HCT116 (cell line): ENCODE measurements around the gene SUMO3. TPM values are rescaled to one million over a fixed set of nuclear protein-coding genes. Genes with fewer than 3 reads are reported as not detected.

Source experiments
- ATAC-seq: fragments of 200-7000 bp; cut with Tn5 transposase; 2 replicates; pipeline ENCODE4 v1.9.1; 2020; ENCODE audit warnings: mild to moderate bottlenecking, moderate library complexity
- BruUV-seq: library from RNA; stranded (reverse); fragments of 400-500 nt; replicated peaks from 2 replicates; lab custom pipeline; 2021; lab: Mats Ljungman, UMichigan
- CTCF ChIA-PET: fragments of 300-600 bp; sonication (Branson Sonifier 250); formaldehyde crosslinking; loops from one replicate; lab custom pipeline; 2021; ENCODE audit warnings: antibody characterized with exemption; lab: Charles Lee
- POLR2A ChIA-PET: fragments of 300-600, 350-600 bp; sonication (Branson Sonifier 250); formaldehyde crosslinking; loops from one replicate; lab custom pipeline; 2021; ENCODE audit warnings: antibody characterized with exemption; lab: Charles Lee
- RAD21 ChIA-PET, 2 experiments: fragments of 300-600 bp; sonication (Branson Sonifier 250); formaldehyde crosslinking; loops; one replicate each; lab custom pipeline; 2023; ENCODE audit warnings: low total read pairs in 2 of 2; ENCODE audit not compliant: uncharacterized antibody in 2 of 2, unreplicated experiment in 2 of 2, low non-redundant PET in 1 of 2; lab: Charles Lee
- DNase-seq: peaks from one replicate; pipeline ENCODE4 v3.0.0-alpha.2; 2010; ENCODE audit warnings: low read depth, low spot score
- H2AFZ ChIP-seq: fragments of 200-600 bp; shearing (Covaris generic), sonication (generic); 2 replicates; pipeline ENCODE4 v1.6.1; 2017; ENCODE audit warnings: low read depth, mixed run types, mixed read lengths, antibody characterized with exemption, low read length; ENCODE audit not compliant: poor library complexity, severe bottlenecking
- H3K27ac ChIP-seq: 2 replicates; pipeline ENCODE4 v1.5.1; 2012; ENCODE audit warnings: low read depth, low read length
- H3K27me3 ChIP-seq: fragments of 200-600 bp; sonication (generic); 2 replicates; pipeline ENCODE4 v1.6.1; 2016; ENCODE audit warnings: mixed run types, low read length, mixed read lengths; ENCODE audit not compliant: insufficient read depth
- H3K36me3 ChIP-seq, 2 experiments: fragments of 200-500 bp in 1 of 2; fragments of 200-600 bp in 1 of 2; sonication (Bioruptor generic) in 1 of 2; sonication (generic) in 1 of 2; 2 replicates each; pipeline versions ENCODE4 v1.5.1 to v1.6.1; 2014 to 2016; ENCODE audit warnings: low read length in 2 of 2, inconsistent platforms in 1 of 2, mixed read lengths in 1 of 2, mixed run types in 1 of 2; ENCODE audit not compliant: insufficient read depth in 2 of 2, control insufficient read depth in 1 of 2
- H3K4me1 ChIP-seq, 2 experiments: fragments of 200-600 bp in 1 of 2; sonication (generic) in 1 of 2; 2 replicates each; pipeline versions ENCODE4 v1.5.1 to v1.6.1; 2012 to 2017; ENCODE audit warnings: low read length in 2 of 2, inconsistent platforms in 1 of 2, mild to moderate bottlenecking in 1 of 2, mixed read lengths in 1 of 2, mixed run types in 1 of 2, moderate library complexity in 1 of 2; ENCODE audit not compliant: insufficient read depth in 2 of 2, control insufficient read depth in 1 of 2
- H3K4me2 ChIP-seq: fragments of 200-600 bp; sonication (generic); 2 replicates; pipeline ENCODE4 v1.6.1; 2017; ENCODE audit warnings: mixed run types, low read length, mixed read lengths
- H3K4me3 ChIP-seq, 2 experiments: fragments of 200-600 bp in 1 of 2; sonication (generic) in 1 of 2; replicated peaks in 1 of 2; 2 replicates each; pipeline ENCODE4 v1.5.1; 2011 to 2016; ENCODE audit warnings: low read length in 2 of 2, control low read depth in 1 of 2, low read depth in 1 of 2, mild to moderate bottlenecking in 1 of 2, mixed read lengths in 1 of 2, mixed run types in 1 of 2
- H3K79me2 ChIP-seq: fragments of 200-600 bp; sonication (generic); 2 replicates; pipeline ENCODE4 v1.6.1; 2017; ENCODE audit warnings: mild to moderate bottlenecking, mixed run types, low read length, moderate library complexity, mixed read lengths; ENCODE audit not compliant: insufficient read depth
- H3K9ac ChIP-seq: fragments of 200-600 bp; sonication (generic); 2 replicates; pipeline ENCODE4 v1.6.1; 2016; ENCODE audit warnings: low read length, mixed read lengths
- H3K9me2 ChIP-seq: fragments of 200-600 bp; sonication (generic), shearing (Covaris generic); 2 replicates; pipeline ENCODE4 v1.6.1; 2017; ENCODE audit warnings: mixed run types, mild to moderate bottlenecking, moderate library complexity; ENCODE audit not compliant: insufficient read depth
- H3K9me3 ChIP-seq, 2 experiments: fragments of 200-500 bp in 1 of 2; fragments of 200-600 bp in 1 of 2; sonication (Bioruptor generic) in 1 of 2; sonication (generic) in 1 of 2; 2 replicates each; pipeline ENCODE4 v1.6.1; 2014 to 2017; ENCODE audit warnings: low read length in 2 of 2, mixed read lengths in 2 of 2, inconsistent platforms in 1 of 2, low read depth in 1 of 2, mild to moderate bottlenecking in 1 of 2, mixed run types in 1 of 2, moderate library complexity in 1 of 2; ENCODE audit not compliant: control insufficient read depth in 1 of 2, insufficient read depth in 1 of 2
- H4K20me1 ChIP-seq: fragments of 200-600 bp; sonication (generic), shearing (Covaris generic); 2 replicates; pipeline ENCODE4 v1.6.1; 2017; ENCODE audit warnings: mixed run types, mild to moderate bottlenecking, moderate library complexity; ENCODE audit not compliant: insufficient read depth
- CBX3 ChIP-seq: IDR thresholded peaks from 2 replicates; pipeline ENCODE4 v1.6.1; 2012; ENCODE audit warnings: low read depth
- CEBPB ChIP-seq: IDR thresholded peaks from 2 replicates; pipeline ENCODE4 v1.6.1; 2012; ENCODE audit warnings: low read depth
- EGR1 ChIP-seq: IDR thresholded peaks from 2 replicates; pipeline ENCODE4 v1.6.1; 2012; ENCODE audit warnings: low read depth
- FOSL1 ChIP-seq: IDR thresholded peaks from 2 replicates; pipeline ENCODE4 v1.6.1; 2012; ENCODE audit warnings: low read depth
- JUND ChIP-seq: IDR thresholded peaks from 2 replicates; pipeline ENCODE4 v1.6.1; 2012
- MAX ChIP-seq: IDR thresholded peaks from 2 replicates; pipeline ENCODE4 v1.6.1; 2012
- POLR2A ChIP-seq: IDR thresholded peaks from 2 replicates; pipeline ENCODE4 v1.7.0; 2011; ENCODE audit warnings: borderline replicate concordance; ENCODE audit not compliant: insufficient read depth, insufficient read length; ENCODE audit errors: extremely low read depth
- POLR2AphosphoS5 ChIP-seq: IDR thresholded peaks from 2 replicates; pipeline ENCODE4 v1.6.1; 2011; ENCODE audit warnings: mild to moderate bottlenecking, low read depth, low read length, moderate library complexity
- RAD21 ChIP-seq: IDR thresholded peaks from 2 replicates; pipeline ENCODE4 v1.6.1; 2012; ENCODE audit warnings: low read depth, mild to moderate bottlenecking
- REST ChIP-seq: IDR thresholded peaks from 2 replicates; pipeline ENCODE4 v1.6.1; 2012; ENCODE audit warnings: low read depth
- SIN3A ChIP-seq: IDR thresholded peaks from 2 replicates; pipeline ENCODE4 v1.6.1; 2012; ENCODE audit warnings: low read depth
- SP1 ChIP-seq: IDR thresholded peaks from 2 replicates; pipeline ENCODE4 v1.6.1; 2012; ENCODE audit warnings: low read depth
- SRF ChIP-seq: IDR thresholded peaks from 2 replicates; pipeline ENCODE4 v1.6.1; 2012; ENCODE audit warnings: low read depth
- YY1 ChIP-seq: IDR thresholded peaks from 2 replicates; pipeline ENCODE4 v1.6.1; 2011; ENCODE audit warnings: low read length, low read depth, moderate library complexity, mild to moderate bottlenecking; ENCODE audit not compliant: insufficient replicate concordance; ENCODE audit errors: extremely low read depth
- ZBTB33 ChIP-seq: IDR thresholded peaks from 2 replicates; pipeline ENCODE4 v1.6.1; 2011; ENCODE audit warnings: mild to moderate bottlenecking, low read length, moderate library complexity; ENCODE audit not compliant: insufficient replicate concordance; ENCODE audit errors: extremely low read depth
- ZFX ChIP-seq: fragments of 450-650 bp; IDR thresholded peaks from 2 replicates; pipeline ENCODE4 v1.6.1; 2017
- ZNF274 ChIP-seq: fragments of 200-500 bp; sonication (Bioruptor generic); IDR thresholded peaks from 2 replicates; pipeline ENCODE4 v1.6.1; 2014; ENCODE audit warnings: mild to moderate bottlenecking, low read depth, low read length, inconsistent platforms
- intact Hi-C: fragments of 100-400 bp; cut with micrococcal nuclease; formaldehyde crosslinking; loops from 2 replicates; pipeline ENCODE4 v1.10.0; 2022
- total RNA-seq: library from RNA; stranded (reverse); gene quantifications from one replicate; pipeline ENCODE4 v1.2.1, GENCODE V29; 2021; ENCODE audit not compliant: unreplicated experiment

The SUMO3 gene
- total RNA-seq, 1 experiment from 2014 or later: 31.5 TPM

GRCh38 chr21:44790368-44790767, 27.5 kb downstream of the SUMO3 start:
- Histone ChIP-seq H3K27ac (no peak overlapping the region), H3K27me3 (no peaks in the 10 kb centered on the region), H3K36me3 (peaks cover 0 to 18% of the 10 kb centered on the region in 2 experiments; a peak in 1 of 4 replicates), H4K20me1 (peaks cover 16% of the 10 kb centered on the region; the same call in 1 of the 2 replicates), H3K79me2 (peaks cover 97% of the 10 kb centered on the region), H3K4me2 (no peak overlapping the region), H3K9ac (no peak overlapping the region), H3K4me1 (no peaks in the 10 kb centered on the region), H3K9me3 (no peaks in the 10 kb centered on the region), H3K9me2 (no peaks in the 10 kb centered on the region), H2AFZ (no peak overlapping the region), H3K4me3 (no peak overlapping the region)
- ATAC-seq (no peak), DNase-seq (no peak)
- BruUV-seq: no TSS peak
- RAD21 ChIA-PET: no interaction called here
- intact Hi-C loops: no loop called here
- POLR2A ChIA-PET: no interaction called here
- CTCF ChIA-PET: interaction anchor here (0.8 kb wide), 1 partner anchor 11 kb away, joined by 3 read pairs; the partner anchor contains the start of gene UBE2G2
- TF ChIP-seq POLR2AphosphoS5: no peak

- no peak overlapping the region for H3K27ac ChIP-seq
- ChIA-PET POLR2A (no interaction called here), RAD21 (no interaction called here), CTCF (interaction anchor here (0.8 kb wide), 1 partner anchor 12 kb away, joined by 3 read pairs; the partner anchor contains the start of gene UBE2G2)
- H3K9me2 ChIP-seq: no peaks in the 10 kb centered on the region
- ATAC-seq (no peak), DNase-seq (no peak)
- no peaks in the 10 kb centered on the region for H3K27me3 ChIP-seq
- H2AFZ ChIP-seq: no peak overlapping the region
- no peaks in the 10 kb centered on the region for H3K4me1 ChIP-seq
- H3K79me2 ChIP-seq: peaks cover 97% of the 10 kb centered on the region
- peaks cover 16% of the 10 kb centered on the region; the same call in 1 of the 2 replicates for H4K20me1 ChIP-seq
- no peak overlapping the region for H3K9ac ChIP-seq
- H3K9me3 ChIP-seq: no peaks in the 10 kb centered on the region
- H3K4me2 ChIP-seq: no peak overlapping the region
- no TSS peak for BruUV-seq
- no peak overlapping the region for H3K4me3 ChIP-seq
- H3K36me3 ChIP-seq: peaks cover 3 to 23% of the 10 kb centered on the region in 2 experiments; a peak in 2 of 4 replicates
- intact Hi-C loops: no loop called here
- TF ChIP-seq YY1: no peak
- no peak for TF ChIP-seq RAD21
- no peak for TF ChIP-seq POLR2AphosphoS5
- TF ChIP-seq SRF: no peak
- TF ChIP-seq REST: no peak
- TF ChIP-seq SP1: no peak
- TF ChIP-seq CEBPB: no peak
- TF ChIP-seq FOSL1: no peak
- TF ChIP-seq ZNF274: no peak
- no peak for TF ChIP-seq SIN3A
- no peak for TF ChIP-seq POLR2A
- TF ChIP-seq CBX3: no peak
- TF ChIP-seq ZFX: no peak
- TF ChIP-seq JUND: no peak
- TF ChIP-seq MAX: no peak
- no peak for TF ChIP-seq ZBTB33
- no peak for TF ChIP-seq EGR1
Measured at GRCh38 chr21:44789880-44790279, 28.0 kb downstream of the SUMO3 start.
